GM19099 (cell line): ENCODE measurements around the gene REPS1.

Experiments
- POLR2A ChIP-seq: IDR thresholded peaks from 3 replicates; pipeline ENCODE4 v1.6.1; 2011; ENCODE audit warnings: low read depth; ENCODE audit not compliant: insufficient read length; ENCODE audit errors: extremely low read depth

REPS1 gene

DNA sequence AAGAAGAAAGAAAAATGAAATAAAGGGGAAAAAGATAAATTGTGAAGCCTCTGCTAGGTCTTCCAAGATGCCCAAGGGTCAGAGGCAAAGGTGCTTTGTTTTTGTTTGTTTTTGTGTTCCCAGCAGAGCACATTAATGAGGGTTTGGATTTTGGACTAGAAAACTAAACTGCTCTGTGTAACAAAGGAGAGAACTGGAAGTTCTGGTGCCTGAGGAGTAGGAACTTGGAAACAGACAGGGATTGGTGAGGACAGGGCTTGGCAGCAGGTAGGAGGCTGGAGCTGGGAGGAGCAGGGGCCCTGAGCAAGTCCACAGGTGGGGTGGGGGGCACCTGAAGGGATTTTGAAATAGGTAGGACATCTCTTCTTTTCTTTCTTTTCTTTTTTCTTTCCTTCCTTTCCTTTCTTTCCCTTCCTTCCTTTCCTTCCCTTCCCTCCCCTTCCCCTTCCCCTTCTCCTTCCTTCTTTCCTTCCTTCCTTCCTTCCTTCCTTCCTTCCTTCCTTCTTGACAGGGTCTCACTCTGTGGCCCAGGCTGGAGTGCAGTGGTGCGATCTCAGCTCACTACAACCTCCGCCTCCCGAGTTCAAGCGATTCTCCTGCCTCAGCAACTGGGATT is 25.2 kb upstream of the REPS1 start:
- TF ChIP-seq POLR2A, result no peak

- TF ChIP-seq POLR2A, result no peak
Measured at GRCh38 chr6:139011980-139012379, 23.9 kb upstream of the REPS1 start.

DNA sequence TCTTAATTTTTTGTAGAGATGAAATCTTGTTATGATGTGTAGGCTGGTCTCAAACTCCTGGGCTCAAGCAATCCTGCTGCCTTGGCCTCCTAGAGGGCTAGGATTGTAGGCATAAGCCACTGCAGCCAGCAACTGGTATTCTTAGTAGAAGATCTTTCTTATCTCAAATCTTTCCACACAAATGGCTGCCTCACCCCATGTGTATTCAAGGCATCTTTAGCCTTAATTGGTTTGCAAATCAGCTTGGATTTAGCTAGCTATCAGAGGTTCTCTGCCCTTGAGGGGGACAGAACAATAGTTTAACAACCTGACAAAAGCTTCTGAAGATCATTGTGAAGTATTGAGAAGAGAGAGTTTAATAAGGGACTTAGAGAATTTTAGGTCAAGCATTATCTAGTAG is 22.6 kb upstream of the REPS1 start:
- no peak for TF ChIP-seq POLR2A

GRCh38 chr6:139008117-139008516 is 20.1 kb upstream of the REPS1 start:
- TF ChIP-seq POLR2A, result no peak

DNA sequence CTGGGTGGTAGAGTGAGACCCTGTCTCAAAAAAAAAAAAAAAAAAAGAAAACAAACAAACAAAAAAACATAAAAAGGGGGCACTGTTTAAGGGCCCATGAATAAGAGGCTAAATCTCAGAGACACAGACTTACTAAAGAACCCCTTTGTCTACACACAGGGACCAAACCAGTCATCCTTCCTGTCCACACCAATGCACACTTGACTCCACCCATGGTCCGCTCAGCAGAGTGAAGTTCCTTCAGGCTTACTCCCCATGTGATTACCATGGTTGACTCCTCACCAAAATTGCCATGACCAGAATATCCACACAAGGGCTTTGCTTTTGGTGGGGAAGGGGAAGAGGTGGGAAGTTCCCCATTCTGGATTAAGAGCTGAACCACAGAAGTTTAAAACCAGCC is 19.4 kb upstream of the REPS1 start:
- TF ChIP-seq POLR2A, result no peak

DNA sequence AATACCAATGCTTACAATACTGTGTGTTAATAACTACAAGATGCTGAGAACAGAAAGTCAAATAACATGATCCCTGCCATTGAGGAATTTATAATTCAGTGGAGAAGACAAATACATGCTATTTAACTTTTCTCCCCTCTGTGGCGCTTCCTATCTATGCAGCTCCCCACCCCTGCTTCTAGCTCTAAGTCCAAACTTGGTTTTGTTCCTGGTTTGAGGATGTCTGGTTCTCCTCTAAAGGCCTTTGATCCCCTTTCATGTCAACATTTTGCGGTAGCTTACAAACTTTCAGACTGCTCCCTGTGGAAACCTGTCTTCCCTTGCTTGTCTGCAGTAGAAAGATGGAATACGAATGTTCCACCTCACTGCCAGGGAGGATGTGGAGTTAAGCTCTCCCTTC is 18.4 kb upstream of the REPS1 start:
- no peak for TF ChIP-seq POLR2A

- TF ChIP-seq POLR2A, result no peak
Measured at GRCh38 chr6:139003751-139004150, 15.7 kb upstream of the REPS1 start.

- TF ChIP-seq POLR2A, result no peak
Measured at GRCh38 chr6:138999949-139000725, 12.1 kb upstream of the REPS1 start.

DNA sequence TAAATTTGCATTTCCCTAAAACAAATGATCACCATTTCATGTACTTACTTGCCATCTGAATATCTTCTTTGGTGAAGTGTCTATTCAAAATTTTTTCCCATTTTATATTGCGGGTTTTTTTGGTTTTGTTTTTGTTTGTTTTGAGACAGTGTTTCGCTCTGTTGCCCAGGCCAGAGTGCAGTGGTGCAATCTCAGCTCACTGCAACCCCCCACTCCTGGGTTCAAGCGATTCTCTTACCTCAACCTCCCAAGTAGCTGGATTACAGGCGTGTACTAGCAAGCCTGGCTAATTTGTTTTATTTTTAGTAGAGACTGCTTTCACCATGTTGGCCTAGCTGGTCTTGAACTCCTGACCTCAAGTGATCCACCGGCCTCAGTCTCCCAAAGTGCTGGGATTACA is 9.1 kb upstream of the REPS1 start:
- TF ChIP-seq POLR2A, result no peak

DNA sequence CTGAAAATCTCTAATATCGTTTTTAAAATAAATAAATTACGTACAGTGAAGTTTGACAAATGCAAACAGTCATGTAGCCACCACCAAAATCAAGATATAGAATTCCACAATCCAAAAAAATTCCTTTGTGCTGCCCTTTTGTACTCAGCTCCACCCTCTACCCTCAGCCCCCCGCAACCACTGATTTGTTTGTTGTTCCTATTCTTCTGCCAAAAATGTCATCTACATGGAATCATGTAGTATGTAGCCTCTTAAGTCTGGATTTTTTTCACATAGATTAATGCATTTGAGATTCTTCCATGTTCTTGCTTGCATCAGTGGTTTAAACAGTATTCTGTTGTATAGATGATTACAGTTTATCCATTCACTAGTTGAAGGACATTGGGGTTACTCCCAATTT is 8.5 kb upstream of the REPS1 start:
- TF ChIP-seq POLR2A, result no peak

GRCh38 chr6:138991206-138991605 is 3.2 kb upstream of the REPS1 start:
- no peak for TF ChIP-seq POLR2A

DNA sequence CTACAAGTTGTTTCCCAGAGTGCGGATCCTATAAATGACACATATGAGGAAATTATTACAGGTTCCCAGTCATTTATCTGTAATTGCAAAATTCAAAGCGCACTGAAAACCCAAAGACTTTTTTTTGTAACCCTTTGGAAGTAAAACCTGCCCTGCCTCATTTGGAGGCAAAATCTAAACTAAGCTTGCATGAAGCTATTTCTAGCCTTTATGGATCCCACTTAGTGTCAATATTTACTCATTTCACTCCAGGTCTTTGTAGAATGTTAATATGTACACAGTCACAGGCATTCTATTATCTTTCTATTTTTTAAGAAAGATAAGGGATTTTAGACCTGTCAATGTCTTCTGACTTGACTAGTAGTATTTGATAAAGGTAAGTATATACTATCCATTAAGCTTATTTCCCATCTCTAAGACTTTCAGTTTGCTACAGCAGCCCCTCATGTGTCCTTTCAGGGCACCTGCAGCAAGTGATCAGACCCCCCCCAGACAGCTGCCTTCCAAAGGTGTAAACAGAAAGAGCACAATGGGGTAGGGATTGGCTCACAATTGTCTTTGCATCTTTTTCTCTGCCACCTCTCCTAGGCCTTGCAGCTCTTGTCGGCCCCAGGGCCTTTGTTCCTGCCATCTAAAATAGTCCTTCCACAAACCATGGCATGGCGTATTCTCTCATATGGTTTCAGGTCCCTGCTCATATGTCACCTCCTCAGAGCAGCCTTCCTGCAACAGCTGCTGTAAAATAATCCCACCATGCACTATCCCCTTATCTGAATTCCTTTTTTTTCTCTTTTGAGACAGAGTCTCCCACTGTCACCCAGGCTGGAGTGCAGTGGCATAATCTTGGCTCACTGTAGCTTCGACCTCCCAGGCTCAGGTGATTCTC is 1.3 kb upstream of the REPS1 start:
- TF ChIP-seq POLR2A, result no peak

GRCh38 chr6:138988469-138988834 is 399 bp upstream of the REPS1 start:
- no peak for TF ChIP-seq POLR2A

DNA sequence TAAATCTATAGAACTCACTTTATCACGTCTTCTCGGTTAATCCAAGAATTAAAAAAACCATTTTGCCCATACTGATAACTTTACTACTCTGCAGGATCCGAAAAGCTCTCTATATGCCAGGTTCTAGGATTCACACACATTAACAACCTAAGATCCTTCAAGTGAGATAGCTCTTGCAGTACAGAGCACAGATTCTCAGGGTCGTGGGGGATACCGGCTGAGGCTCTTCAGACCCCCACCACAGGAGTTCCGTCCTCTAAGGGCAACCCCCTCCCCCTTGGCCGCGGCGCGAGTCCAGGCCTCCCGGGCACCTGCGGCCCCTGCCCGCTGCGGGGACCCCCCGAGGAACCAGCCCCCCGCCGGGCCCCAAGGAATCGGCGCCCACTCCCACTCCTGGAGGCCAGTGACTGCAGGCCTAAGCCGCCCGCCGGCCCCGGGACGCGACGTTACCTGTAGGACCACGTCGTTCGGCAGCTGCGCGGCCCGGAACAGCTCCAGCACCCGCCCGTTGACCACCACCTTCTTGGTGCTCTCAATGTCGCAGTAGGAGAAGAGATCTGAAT is 892 bp downstream of the REPS1 start:
- TF ChIP-seq POLR2A, result no peak

- TF ChIP-seq POLR2A, result no peak
Measured at GRCh38 chr6:138986578-138986977, 1.5 kb downstream of the REPS1 start.

GRCh38 chr6:138981416-138981815 is 6.6 kb downstream of the REPS1 start:
- TF ChIP-seq POLR2A, result no peak
